Osteocyte (in vitro differentiated cells): Measurements from ENCODE around the gene PTOV1. TPM values are rescaled to one million over a fixed set of nuclear protein-coding genes. Genes with fewer than 3 reads are reported as not detected.

Experiments used
- DNase-seq: peaks from one replicate; pipeline ENCODE4 v3.0.0; 2021; ENCODE audit warnings: mixed read lengths; ENCODE audit not compliant: unreplicated experiment; ENCODE audit errors: extremely low spot score
- H3K27ac Mint-ChIP-seq: one replicate; pipeline ENCODE4 v1.8.0; 2021; ENCODE audit warnings: mild to moderate bottlenecking, mixed read lengths; ENCODE audit not compliant: unreplicated experiment
- H3K27me3 Mint-ChIP-seq: one replicate; pipeline ENCODE4 v1.8.0; 2021; ENCODE audit warnings: mixed read lengths; ENCODE audit not compliant: unreplicated experiment
- H3K36me3 Mint-ChIP-seq: one replicate; pipeline ENCODE4 v1.8.0; 2021; ENCODE audit warnings: mixed read lengths; ENCODE audit not compliant: unreplicated experiment
- H3K4me1 Mint-ChIP-seq: one replicate; pipeline ENCODE4 v1.8.0; 2021; ENCODE audit warnings: mixed read lengths; ENCODE audit not compliant: unreplicated experiment
- H3K4me3 Mint-ChIP-seq: one replicate; pipeline ENCODE4 v1.8.0; 2021; ENCODE audit warnings: mild to moderate bottlenecking, moderate library complexity, mixed read lengths; ENCODE audit not compliant: unreplicated experiment
- H3K9me3 Mint-ChIP-seq: one replicate; pipeline ENCODE4 v1.8.0; 2021; ENCODE audit warnings: mixed read lengths; ENCODE audit not compliant: unreplicated experiment
- total RNA-seq: library from RNA; stranded (reverse); gene quantifications from 2 replicates; pipeline ENCODE4 v1.2.1, GENCODE V29; 2021
- TF ChIP-seq, protein P1 (sequence below): fragments of 200-600 bp; sonication (generic); IDR thresholded peaks from 2 replicates; pipeline ENCODE4 v1.5.0; 2021; ENCODE audit warnings: antibody characterized with exemption, mild to moderate bottlenecking, moderate library complexity

The PTOV1 gene
- total RNA-seq, 1 donor from 2014 or later, result 295 TPM

DNA sequence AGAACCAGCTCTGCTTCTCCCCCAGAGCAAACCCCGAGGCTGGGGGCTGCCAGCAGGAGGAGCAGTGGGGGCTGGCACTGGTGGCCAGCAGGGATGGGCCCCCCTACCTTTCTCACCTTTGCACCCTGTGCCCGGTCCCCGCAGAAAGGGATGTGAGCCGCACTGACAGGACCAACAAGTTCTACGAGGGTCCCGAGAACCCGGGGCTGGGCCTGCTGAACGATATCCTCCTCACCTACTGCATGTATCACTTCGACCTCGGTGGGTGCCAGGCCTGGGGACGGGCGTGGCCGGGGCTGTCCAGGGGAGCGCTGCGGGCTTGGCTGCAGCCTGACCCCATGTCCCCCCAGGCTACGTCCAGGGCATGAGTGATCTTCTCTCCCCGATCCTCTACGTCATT, 33.1 kb downstream of the PTOV1 start:
- Mint-ChIP-seq H3K4me3 (no peak overlapping the region), H3K27ac (no peak overlapping the region), H3K27me3 (no peaks in the 10 kb centered on the region), H3K4me1 (peaks cover 2% of the 10 kb centered on the region), H3K9me3 (no peaks in the 10 kb centered on the region), H3K36me3 (peaks cover 43% of the 10 kb centered on the region)
- TF ChIP-seq, protein P1, sequence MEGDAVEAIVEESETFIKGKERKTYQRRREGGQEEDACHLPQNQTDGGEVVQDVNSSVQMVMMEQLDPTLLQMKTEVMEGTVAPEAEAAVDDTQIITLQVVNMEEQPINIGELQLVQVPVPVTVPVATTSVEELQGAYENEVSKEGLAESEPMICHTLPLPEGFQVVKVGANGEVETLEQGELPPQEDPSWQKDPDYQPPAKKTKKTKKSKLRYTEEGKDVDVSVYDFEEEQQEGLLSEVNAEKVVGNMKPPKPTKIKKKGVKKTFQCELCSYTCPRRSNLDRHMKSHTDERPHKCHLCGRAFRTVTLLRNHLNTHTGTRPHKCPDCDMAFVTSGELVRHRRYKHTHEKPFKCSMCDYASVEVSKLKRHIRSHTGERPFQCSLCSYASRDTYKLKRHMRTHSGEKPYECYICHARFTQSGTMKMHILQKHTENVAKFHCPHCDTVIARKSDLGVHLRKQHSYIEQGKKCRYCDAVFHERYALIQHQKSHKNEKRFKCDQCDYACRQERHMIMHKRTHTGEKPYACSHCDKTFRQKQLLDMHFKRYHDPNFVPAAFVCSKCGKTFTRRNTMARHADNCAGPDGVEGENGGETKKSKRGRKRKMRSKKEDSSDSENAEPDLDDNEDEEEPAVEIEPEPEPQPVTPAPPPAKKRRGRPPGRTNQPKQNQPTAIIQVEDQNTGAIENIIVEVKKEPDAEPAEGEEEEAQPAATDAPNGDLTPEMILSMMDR, result no peak
- DNase-seq, result no peak

DNA sequence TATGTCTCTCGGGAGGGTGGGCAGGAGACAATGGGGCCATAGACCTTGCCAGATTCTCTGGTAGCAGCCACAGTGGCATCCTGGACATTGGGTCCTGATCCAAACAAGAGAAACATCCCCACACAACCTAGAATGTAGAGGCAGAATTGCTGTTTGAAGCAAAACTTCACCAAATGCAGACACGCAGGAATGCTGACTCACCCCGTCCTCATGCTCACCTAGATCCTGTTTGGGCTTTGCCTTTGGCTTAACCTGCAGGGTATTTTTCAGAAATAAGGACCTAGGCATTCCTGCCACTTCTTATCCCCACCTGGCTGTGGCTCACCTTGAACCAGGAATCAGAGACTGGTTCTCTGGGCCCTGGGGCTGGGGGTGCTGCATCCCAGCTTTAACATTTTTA, 33.8 kb downstream of the PTOV1 start:
- DNase-seq, result no peak
- TF ChIP-seq, protein P1, result no peak
- no peak overlapping the region for H3K27ac Mint-ChIP-seq
- no peaks in the 10 kb centered on the region for H3K9me3 Mint-ChIP-seq
- H3K36me3 Mint-ChIP-seq, result peaks cover 38% of the 10 kb centered on the region
- peaks cover 2% of the 10 kb centered on the region for H3K4me1 Mint-ChIP-seq
- H3K4me3 Mint-ChIP-seq, result no peak overlapping the region
- H3K27me3 Mint-ChIP-seq, result no peaks in the 10 kb centered on the region

DNA sequence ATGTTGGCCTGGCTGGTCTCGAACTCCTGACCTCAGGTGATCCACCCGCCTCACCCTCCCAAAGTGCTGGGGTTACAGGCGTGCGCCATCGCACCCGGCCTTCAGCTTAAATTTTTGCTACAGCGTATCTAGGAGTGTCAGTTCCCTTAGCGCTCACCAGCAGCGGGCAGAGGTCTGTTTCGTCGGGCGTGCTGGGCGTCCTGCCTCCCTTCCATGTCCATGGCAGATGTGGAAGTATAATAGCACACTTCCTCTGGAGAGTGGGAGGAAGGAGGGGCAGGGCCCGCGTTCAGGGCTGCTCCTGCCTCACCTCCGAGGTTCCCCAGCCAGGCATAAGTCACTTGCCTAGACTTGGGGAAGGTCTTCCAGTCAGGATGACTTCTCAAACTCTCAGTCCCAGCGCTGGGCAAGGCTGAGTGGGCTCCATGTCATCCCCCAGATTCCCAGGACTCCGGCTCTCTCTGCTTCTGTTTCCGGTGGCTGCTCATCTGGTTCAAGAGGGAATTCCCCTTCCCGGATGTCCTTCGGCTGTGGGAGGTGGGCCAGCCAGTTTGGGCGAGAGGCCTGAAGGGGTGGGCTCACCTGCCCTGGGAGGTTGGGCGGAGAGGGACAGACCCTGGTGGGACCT, 36.2 kb downstream of the PTOV1 start:
- no peak for DNase-seq
- Mint-ChIP-seq H3K27ac (no peak overlapping the region), H3K4me1 (peaks cover 8% of the 10 kb centered on the region), H3K4me3 (no peak overlapping the region), H3K9me3 (no peaks in the 10 kb centered on the region), H3K36me3 (peaks cover 21% of the 10 kb centered on the region), H3K27me3 (peaks cover 2% of the 10 kb centered on the region)
- TF ChIP-seq, protein P1, result no peak

DNA sequence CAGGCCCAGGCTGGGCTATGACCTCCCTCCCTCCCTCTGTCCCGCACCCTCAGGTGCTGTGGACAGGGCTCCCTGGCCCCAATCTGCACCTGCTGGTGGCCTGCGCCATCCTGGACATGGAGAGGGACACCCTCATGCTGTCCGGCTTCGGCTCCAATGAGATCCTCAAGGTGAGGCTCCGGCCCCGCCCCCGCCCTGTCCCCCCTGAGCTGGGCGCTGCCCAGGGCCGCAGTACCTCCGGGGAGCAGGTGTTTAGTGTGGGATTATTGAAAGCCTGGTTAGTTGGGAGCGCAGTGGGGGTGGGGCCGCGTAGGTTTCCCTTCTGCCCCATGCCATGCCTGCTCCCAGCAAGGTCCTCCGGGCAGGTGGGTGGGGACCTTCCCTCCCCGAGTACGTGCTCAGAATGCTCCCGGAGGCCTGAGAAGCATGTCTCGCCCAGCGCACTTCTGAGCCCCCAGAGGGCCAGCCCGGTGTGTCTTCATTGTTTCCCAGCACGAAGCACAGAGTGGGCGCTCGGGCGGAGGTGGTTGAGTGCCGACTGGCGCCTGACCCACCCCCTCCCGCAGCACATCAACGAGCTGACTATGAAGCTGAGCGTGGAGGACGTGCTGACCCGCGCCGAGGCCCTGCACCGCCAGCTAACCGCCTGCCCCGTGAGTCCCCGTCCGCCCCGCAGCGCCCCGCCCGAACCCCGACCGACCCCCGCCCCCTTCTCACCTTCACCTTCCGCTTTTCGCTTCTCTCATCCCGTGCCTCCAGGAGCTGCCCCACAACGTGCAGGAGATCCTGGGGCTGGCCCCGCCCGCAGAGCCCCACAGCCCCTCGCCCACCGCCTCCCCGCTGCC, 36.9 kb downstream of the PTOV1 start:
- no peak overlapping the region for H3K4me3 Mint-ChIP-seq
- peaks cover 16% of the 10 kb centered on the region for H3K36me3 Mint-ChIP-seq
- DNase-seq, result no peak
- no peak overlapping the region for H3K27ac Mint-ChIP-seq
- TF ChIP-seq, protein P1, result no peak
- peaks cover 8% of the 10 kb centered on the region for H3K4me1 Mint-ChIP-seq
- H3K27me3 Mint-ChIP-seq, result peaks cover 6% of the 10 kb centered on the region
- no peaks in the 10 kb centered on the region for H3K9me3 Mint-ChIP-seq

DNA sequence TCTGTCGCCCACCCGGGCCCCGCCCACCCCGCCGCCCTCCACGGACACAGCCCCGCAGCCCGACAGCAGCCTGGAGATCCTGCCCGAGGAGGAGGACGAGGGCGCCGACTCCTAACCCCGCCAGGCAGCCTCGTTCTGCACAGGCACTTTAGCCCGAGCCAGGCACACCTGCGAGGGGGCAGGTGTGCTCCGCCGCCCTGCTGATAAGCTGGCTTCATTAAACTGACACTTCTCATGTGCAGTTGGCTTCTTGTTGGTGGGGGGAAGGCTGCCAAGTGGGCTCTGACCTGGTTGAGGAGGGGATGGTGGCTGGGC, 37.5 kb downstream of the PTOV1 start:
- Mint-ChIP-seq H3K4me1 (peaks cover 8% of the 10 kb centered on the region), H3K36me3 (peaks cover 11% of the 10 kb centered on the region), H3K27me3 (peaks cover 6% of the 10 kb centered on the region), H3K9me3 (no peaks in the 10 kb centered on the region), H3K27ac (no peak overlapping the region), H3K4me3 (no peak overlapping the region)
- TF ChIP-seq, protein P1, result no peak
- no peak for DNase-seq
